Left ventricle myocardium inferior (tissue), 1 donor: Measurements from ENCODE around the gene ZXDC. TPM values are rescaled to one million over a fixed set of nuclear protein-coding genes. Genes with fewer than 3 reads are reported as not detected.

Experiments used
- DNase-seq: peaks from one replicate; pipeline ENCODE4 v3.0.0-alpha.2; 2020
- H3K27ac ChIP-seq: fragments of 200-600 bp; replicated peaks from 2 replicates; pipeline ENCODE4 v1.8.0; 2021
- H3K27me3 ChIP-seq: fragments of 200-600 bp; 2 replicates; pipeline ENCODE4 v1.8.0; 2021; ENCODE audit warnings: low read depth
- H3K36me3 ChIP-seq: fragments of 200-600 bp; 2 replicates; pipeline ENCODE4 v1.8.0; 2021
- H3K4me1 ChIP-seq: fragments of 200-600 bp; 2 replicates; pipeline ENCODE4 v1.8.0; 2021
- H3K4me3 ChIP-seq: fragments of 200-600 bp; 2 replicates; pipeline ENCODE4 v1.8.0; 2021; ENCODE audit warnings: mild to moderate bottlenecking, moderate library complexity
- H3K9me3 ChIP-seq: fragments of 200-600 bp; replicated peaks from 2 replicates; pipeline ENCODE4 v1.8.0; 2021
- intact Hi-C: fragments of 100-400 bp; cut with micrococcal nuclease; formaldehyde crosslinking; loops from one replicate; pipeline ENCODE4 v1.11.0; 2022
- total RNA-seq: library from RNA; stranded (reverse); fragmentation: NEBNext Ultra II Directional; extraction: Animal tissue kit (Norgen Biotek cat#: 25700); gene quantifications from one replicate; pipeline ENCODE4 v1.2.1, GENCODE V29; 2021
- TF ChIP-seq, protein P1 (sequence below): fragments of 200-600 bp; IDR thresholded peaks from 2 replicates; pipeline ENCODE4 v1.8.0; 2021; ENCODE audit warnings: antibody characterized with exemption, mild to moderate bottlenecking, borderline replicate concordance
- donor health status: DM: no; HTN: yes; CAD: no; lungs with severe emphysema.

ZXDC gene
- total RNA-seq, 1 donor from 2014 or later, result 15.6 TPM

GRCh38 chr3:126517291-126517951, 41.7 kb upstream of the ZXDC start, which contains the start of gene UROC1:
Gene UROC1 (minus strand): TSS chr3:126517773. CDS start chr3:126517719, 54 bp downstream.
- TF ChIP-seq, protein P1, sequence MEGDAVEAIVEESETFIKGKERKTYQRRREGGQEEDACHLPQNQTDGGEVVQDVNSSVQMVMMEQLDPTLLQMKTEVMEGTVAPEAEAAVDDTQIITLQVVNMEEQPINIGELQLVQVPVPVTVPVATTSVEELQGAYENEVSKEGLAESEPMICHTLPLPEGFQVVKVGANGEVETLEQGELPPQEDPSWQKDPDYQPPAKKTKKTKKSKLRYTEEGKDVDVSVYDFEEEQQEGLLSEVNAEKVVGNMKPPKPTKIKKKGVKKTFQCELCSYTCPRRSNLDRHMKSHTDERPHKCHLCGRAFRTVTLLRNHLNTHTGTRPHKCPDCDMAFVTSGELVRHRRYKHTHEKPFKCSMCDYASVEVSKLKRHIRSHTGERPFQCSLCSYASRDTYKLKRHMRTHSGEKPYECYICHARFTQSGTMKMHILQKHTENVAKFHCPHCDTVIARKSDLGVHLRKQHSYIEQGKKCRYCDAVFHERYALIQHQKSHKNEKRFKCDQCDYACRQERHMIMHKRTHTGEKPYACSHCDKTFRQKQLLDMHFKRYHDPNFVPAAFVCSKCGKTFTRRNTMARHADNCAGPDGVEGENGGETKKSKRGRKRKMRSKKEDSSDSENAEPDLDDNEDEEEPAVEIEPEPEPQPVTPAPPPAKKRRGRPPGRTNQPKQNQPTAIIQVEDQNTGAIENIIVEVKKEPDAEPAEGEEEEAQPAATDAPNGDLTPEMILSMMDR, result no peak
- no peak for DNase-seq

DNA sequence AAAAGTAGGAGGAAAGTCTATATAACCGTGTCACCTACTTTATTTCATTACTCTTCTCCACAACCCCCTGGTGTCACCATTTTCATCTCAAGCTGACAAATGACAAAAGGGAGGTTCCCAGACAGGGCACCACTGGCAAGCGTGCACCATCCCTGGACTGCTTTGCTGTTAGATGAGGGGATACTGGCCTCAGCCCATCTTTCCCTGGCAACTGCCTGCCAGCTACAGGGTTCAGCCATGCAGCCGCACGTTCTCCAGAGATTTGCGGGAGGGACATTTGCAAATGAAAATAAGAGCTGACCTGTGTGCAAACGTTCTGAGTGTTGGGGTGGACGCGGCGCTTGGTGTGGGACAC, 41.2 kb upstream of the ZXDC start:
- no peaks in the 10 kb centered on the region for H3K9me3 ChIP-seq
- peaks cover 20% of the 10 kb centered on the region for H3K27me3 ChIP-seq
- H3K4me3 ChIP-seq, result no peak overlapping the region
- peaks cover 7% of the 10 kb centered on the region for H3K4me1 ChIP-seq
- H3K27ac ChIP-seq, result no peak overlapping the region
- DNase-seq, result no peak
- intact Hi-C loops, result no loop called here
- H3K36me3 ChIP-seq, result no peaks in the 10 kb centered on the region
- TF ChIP-seq, protein P1, result no peak

More at GRCh38 chr3:126517291-126517951, 41.7 kb upstream of the ZXDC start, which contains the start of gene UROC1:
- Histone ChIP-seq H3K27me3 (peaks cover 20% of the 10 kb centered on the region), H3K36me3 (no peaks in the 10 kb centered on the region), H3K27ac (no peak within 1 kb of the TSS), H3K9me3 (no peaks in the 10 kb centered on the region), H3K4me1 (peaks cover 3% of the 10 kb centered on the region), H3K4me3 (no peak within 1 kb of the TSS)
- intact Hi-C loops, result no loop called here

GRCh38 chr3:126516152-126516935, 40.7 kb upstream of the ZXDC start:
- Histone ChIP-seq H3K9me3 (no peaks in the 10 kb centered on the region), H3K27ac (no peak overlapping the region), H3K27me3 (peaks cover 20% of the 10 kb centered on the region), H3K36me3 (no peaks in the 10 kb centered on the region), H3K4me1 (peaks cover 9% of the 10 kb centered on the region), H3K4me3 (no peak overlapping the region)
- TF ChIP-seq, protein P1, result no peak
- DNase-seq, result no peak
- intact Hi-C loops, result no loop called here

GRCh38 chr3:126515066-126515706, 39.5 kb upstream of the ZXDC start:
- intact Hi-C loops, result no loop called here
- Histone ChIP-seq H3K9me3 (no peaks in the 10 kb centered on the region), H3K36me3 (no peaks in the 10 kb centered on the region), H3K27ac (no peak overlapping the region), H3K4me1 (peaks cover 9% of the 10 kb centered on the region), H3K4me3 (no peak overlapping the region), H3K27me3 (peaks cover 20% of the 10 kb centered on the region)
- DNase-seq, result no peak
- TF ChIP-seq, protein P1, result no peak

DNA sequence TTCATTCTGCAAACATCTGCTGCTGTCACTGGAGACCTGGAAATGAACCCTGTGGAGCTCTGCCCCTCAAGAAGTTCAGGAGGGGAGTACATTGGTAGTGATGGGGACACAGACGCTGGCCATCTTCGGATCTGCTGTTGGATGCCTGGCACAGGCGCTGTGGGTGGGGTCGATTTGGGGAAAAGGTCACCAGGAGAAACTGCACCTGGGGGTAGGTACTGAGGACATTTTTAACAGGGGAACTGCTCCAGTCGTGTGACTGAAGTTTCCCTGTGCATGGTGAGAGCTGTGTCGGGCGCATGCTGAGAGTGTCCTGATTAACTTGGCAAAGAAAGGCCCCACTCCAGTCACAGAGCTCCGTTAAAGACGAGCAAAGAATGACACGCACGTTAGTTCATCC, 38.5 kb upstream of the ZXDC start:
- DNase-seq, result no peak
- H3K4me1 ChIP-seq, result peaks cover 9% of the 10 kb centered on the region
- H3K9me3 ChIP-seq, result no peaks in the 10 kb centered on the region
- TF ChIP-seq, protein P1, result no peak
- peaks cover 20% of the 10 kb centered on the region for H3K27me3 ChIP-seq
- no peak overlapping the region for H3K4me3 ChIP-seq
- no peaks in the 10 kb centered on the region for H3K36me3 ChIP-seq
- no peak overlapping the region for H3K27ac ChIP-seq
- intact Hi-C loops, result no loop called here
